ENCODE results near the gene ITSN1. TPM values are rescaled to one million over a fixed set of nuclear protein-coding genes. Genes with fewer than 3 reads are reported as not detected.

The ITSN1 gene
- total RNA-seq, 1 experiment from 2014 or later: 42.6 TPM

- no peaks in the 10 kb centered on the region for H3K9me3 Mint-ChIP-seq (ENCODE audit: unreplicated experiment)
- no peaks in the 10 kb centered on the region for H3K27me3 Mint-ChIP-seq (ENCODE audit: insufficient read depth, unreplicated experiment)
- intact Hi-C loops (cut with micrococcal nuclease): no loop called here
- peaks cover 5% of the 10 kb centered on the region for H3K36me3 Mint-ChIP-seq (ENCODE audit: insufficient read depth, unreplicated experiment)
- peaks cover 11% of the 10 kb centered on the region for H3K4me1 Mint-ChIP-seq (ENCODE audit: insufficient read depth, unreplicated experiment)
- no TSS peak for BruUV-seq (replicated peaks)
- peak overlapping the region; percentile 33 for H3K27ac Mint-ChIP-seq (ENCODE audit: low read depth, unreplicated experiment)
- TF ChIP-seq CTCF (IDR thresholded peaks at IDR 0.05; ENCODE audit: unreplicated experiment): no peak
- CTCF ChIA-PET: no interaction called here
- no peak for DNase-seq (ENCODE audit: unreplicated experiment)
- POLR2A ChIA-PET: no interaction called here
- no peak overlapping the region for H3K4me3 Mint-ChIP-seq (ENCODE audit: unreplicated experiment)
These were observed 25.9 kb downstream of the ITSN1 start for GRCh38 chr21:33668180-33668579.

GRCh38 chr21:33668620-33669019 lies 26.3 kb downstream of the ITSN1 start:
- no TSS peak for BruUV-seq (replicated peaks)
- intact Hi-C loops (cut with micrococcal nuclease): no loop called here
- no peak for TF ChIP-seq CTCF (IDR thresholded peaks at IDR 0.05; ENCODE audit: unreplicated experiment)
- no peak overlapping the region for H3K4me3 Mint-ChIP-seq (ENCODE audit: unreplicated experiment)
- peaks cover 11% of the 10 kb centered on the region for H3K4me1 Mint-ChIP-seq (ENCODE audit: insufficient read depth, unreplicated experiment)
- DNase-seq (ENCODE audit: unreplicated experiment): no peak
- H3K27ac Mint-ChIP-seq (ENCODE audit: low read depth, unreplicated experiment): peak overlapping the region; percentile 33
- no peaks in the 10 kb centered on the region for H3K27me3 Mint-ChIP-seq (ENCODE audit: insufficient read depth, unreplicated experiment)
- peaks cover 6% of the 10 kb centered on the region for H3K36me3 Mint-ChIP-seq (ENCODE audit: insufficient read depth, unreplicated experiment)
- CTCF ChIA-PET: no interaction called here
- H3K9me3 Mint-ChIP-seq (ENCODE audit: unreplicated experiment): no peaks in the 10 kb centered on the region
- POLR2A ChIA-PET: no interaction called here

GRCh38 chr21:33670076-33670978 lies 28.0 kb downstream of the ITSN1 start:
- POLR2A ChIA-PET: interaction anchor here (2.8 kb wide), 1 partner anchor 16 kb away, joined by 9 read pairs; no protein-coding TSS in a partner anchor
- no peak overlapping the region for H3K27ac Mint-ChIP-seq (ENCODE audit: low read depth, unreplicated experiment)
- BruUV-seq (replicated peaks): no TSS peak
- H3K4me1 Mint-ChIP-seq (ENCODE audit: insufficient read depth, unreplicated experiment): peaks cover 11% of the 10 kb centered on the region
- DNase-seq (ENCODE audit: unreplicated experiment): no peak
- no peaks in the 10 kb centered on the region for H3K9me3 Mint-ChIP-seq (ENCODE audit: unreplicated experiment)
- no peaks in the 10 kb centered on the region for H3K27me3 Mint-ChIP-seq (ENCODE audit: insufficient read depth, unreplicated experiment)
- H3K4me3 Mint-ChIP-seq (ENCODE audit: unreplicated experiment): no peak overlapping the region
- CTCF ChIA-PET: interaction anchor here (0.6 kb wide), 1 partner anchor 141 kb away, joined by 3 read pairs; no protein-coding TSS in a partner anchor
- TF ChIP-seq CTCF (IDR thresholded peaks at IDR 0.05; ENCODE audit: unreplicated experiment): no peak
- intact Hi-C loops (cut with micrococcal nuclease): no loop called here
- H3K36me3 Mint-ChIP-seq (ENCODE audit: insufficient read depth, unreplicated experiment): peaks cover 6% of the 10 kb centered on the region

GRCh38 chr21:33673473-33673872 lies 31.2 kb downstream of the ITSN1 start:
- no TSS peak for BruUV-seq (replicated peaks)
- peaks cover 2% of the 10 kb centered on the region for H3K4me1 Mint-ChIP-seq (ENCODE audit: insufficient read depth, unreplicated experiment)
- TF ChIP-seq CTCF (IDR thresholded peaks at IDR 0.05; ENCODE audit: unreplicated experiment): no peak
- H3K9me3 Mint-ChIP-seq (ENCODE audit: unreplicated experiment): no peaks in the 10 kb centered on the region
- no peak for DNase-seq (ENCODE audit: unreplicated experiment)
- ChIA-PET CTCF (interaction anchor here (1.1 kb wide), 1 partner anchor 68 kb away, joined by 3 read pairs; no protein-coding TSS in a partner anchor), POLR2A (interaction anchor here (0.8 kb wide), 1 partner anchor 24 kb away, joined by 4 read pairs; no protein-coding TSS in a partner anchor)
- no peak overlapping the region for H3K4me3 Mint-ChIP-seq (ENCODE audit: unreplicated experiment)
- intact Hi-C loops (cut with micrococcal nuclease): no loop called here
- H3K27ac Mint-ChIP-seq (ENCODE audit: low read depth, unreplicated experiment): no peak overlapping the region
- H3K27me3 Mint-ChIP-seq (ENCODE audit: insufficient read depth, unreplicated experiment): no peaks in the 10 kb centered on the region
- H3K36me3 Mint-ChIP-seq (ENCODE audit: insufficient read depth, unreplicated experiment): peaks cover 6% of the 10 kb centered on the region

Data from MCF 10A (cell line).